Endothelial cell of umbilical vein (primary cell): ENCODE data around the gene TMEM266. TPM values are rescaled to one million over a fixed set of nuclear protein-coding genes. Genes with fewer than 3 reads are reported as not detected.

Source experiments
- BruUV-seq: library from RNA; stranded (reverse); fragments of 400-500 nt; replicated peaks from 2 replicates; lab custom pipeline; 2021; lab: Mats Ljungman, UMichigan
- CTCF ChIA-PET: fragments of 300-600, 350-600 bp; sonication (Branson Sonifier 250); formaldehyde crosslinking; loops from one replicate; lab custom pipeline; 2021; ENCODE audit warnings: antibody characterized with exemption, inconsistent platforms; lab: Charles Lee
- POLR2A ChIA-PET: fragments of 300-600, 350-600 bp; sonication (Branson Sonifier 250); formaldehyde crosslinking; loops from one replicate; lab custom pipeline; 2021; ENCODE audit warnings: antibody characterized with exemption, inconsistent platforms; lab: Charles Lee
- DNase-seq: peaks from one replicate; pipeline ENCODE4 v3.0.0-alpha.2; 2011; ENCODE audit warnings: low read depth, low spot score
- FAIRE-seq: peaks from 2 replicates; lab custom pipeline; 2011; peaks lifted over from hg19 to GRCh38; lab: Jason Lieb, UNC
- H2AFZ ChIP-seq: 2 replicates; pipeline ENCODE4 v1.6.0; 2012; ENCODE audit warnings: low read depth, low read length, control low read depth, inconsistent platforms
- H3K27ac ChIP-seq: 2 replicates; pipeline ENCODE4 v1.5.1; 2011; ENCODE audit warnings: low read depth, mild to moderate bottlenecking, control low read depth, low read length, moderate library complexity; ENCODE audit not compliant: insufficient read depth
- H3K27me3 ChIP-seq, 2 experiments: 2 replicates each; pipeline versions ENCODE4 v1.6.0 to v1.6.1; 2011; ENCODE audit warnings: low read length in 2 of 2, mixed read lengths in 1 of 2; ENCODE audit not compliant: control insufficient read depth in 2 of 2, insufficient read depth in 2 of 2
- H3K36me3 ChIP-seq, 2 experiments: 2 replicates in 1 of 2; 3 replicates in 1 of 2; pipeline ENCODE4 v1.5.1; 2011; ENCODE audit warnings: low read length in 2 of 2, mild to moderate bottlenecking in 1 of 2, moderate library complexity in 1 of 2; ENCODE audit not compliant: control insufficient read depth in 2 of 2, insufficient read depth in 2 of 2; ENCODE audit errors: extremely low read depth in 1 of 2
- H3K4me1 ChIP-seq: 3 replicates; pipeline ENCODE4 v1.5.1; 2011; ENCODE audit warnings: mild to moderate bottlenecking, low read length; ENCODE audit not compliant: control insufficient read depth, insufficient read depth; ENCODE audit errors: extremely low read depth
- H3K4me2 ChIP-seq: 2 replicates; pipeline ENCODE4 v1.6.1; 2011; ENCODE audit warnings: low read length, control low read depth, mixed read lengths; ENCODE audit not compliant: insufficient read depth
- H3K4me3 ChIP-seq, 3 experiments: fragments of 200-600 bp in 1 of 3; sonication (generic), shearing (Covaris generic) in 1 of 3; replicated peaks in 1 of 3; 2 replicates each; pipeline ENCODE4 v1.5.1; 2011 to 2016; ENCODE audit warnings: control low read depth in 3 of 3, low read length in 3 of 3, mild to moderate bottlenecking in 2 of 3, inconsistent platforms in 1 of 3, low read depth in 1 of 3, moderate library complexity in 1 of 3; ENCODE audit not compliant: insufficient read depth in 1 of 3
- H3K79me2 ChIP-seq: 2 replicates; pipeline ENCODE4 v1.6.0; 2012; ENCODE audit warnings: low read length, inconsistent platforms; ENCODE audit not compliant: control insufficient read depth, insufficient read depth
- H3K9ac ChIP-seq: replicated peaks from 2 replicates; pipeline ENCODE3; 2011; ENCODE audit warnings: low read length, control low read depth; ENCODE audit not compliant: insufficient read depth; ENCODE audit errors: extremely low read depth
- H3K9me1 ChIP-seq: replicated peaks from 3 replicates; pipeline ENCODE4 v1.6.0; 2011; ENCODE audit warnings: mild to moderate bottlenecking, low read length; ENCODE audit not compliant: control insufficient read depth, insufficient read depth; ENCODE audit errors: extremely low read depth
- H3K9me3 ChIP-seq: replicated peaks from 2 replicates; pipeline ENCODE4 v1.5.1; 2012; ENCODE audit warnings: low read length, inconsistent platforms; ENCODE audit not compliant: control insufficient read depth, insufficient read depth
- H4K20me1 ChIP-seq: replicated peaks from 2 replicates; pipeline ENCODE3; 2011; ENCODE audit warnings: mild to moderate bottlenecking, low read length; ENCODE audit not compliant: control insufficient read depth, insufficient read depth; ENCODE audit errors: extremely low read depth
- CTCF ChIP-seq, 2 donors: IDR thresholded peaks; 1 replicate in 1 of 2; 2 replicates in 1 of 2; pipeline ENCODE4 v1.5.1; 2011; ENCODE audit warnings: low read length in 2 of 2, mild to moderate bottlenecking in 2 of 2, moderate library complexity in 2 of 2, control low read depth in 1 of 2, inconsistent platforms in 1 of 2, low read depth in 1 of 2; ENCODE audit not compliant: insufficient read depth in 1 of 2; ENCODE audit errors: extremely low read depth in 1 of 2
- EZH2 ChIP-seq: IDR thresholded peaks from 2 replicates; pipeline ENCODE4 v1.6.1; 2012; ENCODE audit warnings: borderline replicate concordance, low read depth, mild to moderate bottlenecking, moderate library complexity, low read length, inconsistent platforms; ENCODE audit not compliant: severe bottlenecking
- FOS ChIP-seq: IDR thresholded peaks from 2 replicates; pipeline ENCODE4 v1.6.1; 2011; ENCODE audit warnings: mild to moderate bottlenecking, low read length, moderate library complexity, borderline replicate concordance; ENCODE audit not compliant: insufficient read depth
- GATA2 ChIP-seq: IDR thresholded peaks from 2 replicates; pipeline ENCODE4 v1.7.0; 2011; ENCODE audit warnings: low read depth, mild to moderate bottlenecking, moderate library complexity, mixed read lengths, low read length; ENCODE audit not compliant: insufficient read length, insufficient read depth
- JUN ChIP-seq: IDR thresholded peaks from 2 replicates; pipeline ENCODE4 v1.6.1; 2011; ENCODE audit warnings: borderline replicate concordance, low read depth; ENCODE audit not compliant: insufficient read length, insufficient read depth
- MAX ChIP-seq: IDR thresholded peaks from 2 replicates; pipeline ENCODE4 v1.6.1; 2011; ENCODE audit not compliant: insufficient read depth, insufficient read length
- MYC ChIP-seq: IDR thresholded peaks from one replicate; pipeline ENCODE4 v1.6.1; 2011; ENCODE audit warnings: mild to moderate bottlenecking, low read depth, low read length
- POLR2A ChIP-seq: IDR thresholded peaks from 2 replicates; pipeline ENCODE4 v1.6.1; 2012; ENCODE audit warnings: low read depth, mild to moderate bottlenecking, control low read depth, low read length
- POLR2AphosphoS5 ChIP-seq: IDR thresholded peaks from 2 replicates; pipeline ENCODE4 v1.6.1; 2012; ENCODE audit warnings: low read depth, mild to moderate bottlenecking, control low read depth, low read length, moderate library complexity; ENCODE audit not compliant: insufficient read depth
- dilution Hi-C: fragments of 300-500 bp; cut with MboI; formaldehyde crosslinking; loops from one replicate; pipeline ENCODE4 v1.15.0; 2019; ENCODE audit warnings: low sequenced_read_pairs; ENCODE audit not compliant: extremely low pct_ligation_motif_present
- intact Hi-C: fragments of 100-400 bp; cut with micrococcal nuclease; formaldehyde crosslinking; loops from one replicate; pipeline ENCODE4 v1.10.0; 2022
- polyA plus RNA-seq, 4 experiments: library from polyadenylated mRNA; depleted of rRNA in 3 of 4; stranded (reverse) in 3 of 4; unstranded in 1 of 4; fragments of >200 nt; gene quantifications; 2 replicates each; pipeline versions ENCODE4 v1.2.1 to v1.2.3, GENCODE V29; 2011 to 2012; ENCODE audit warnings: missing spikeins in 1 of 4
- total RNA-seq: library from RNA; stranded (reverse); gene quantifications from 2 replicates; pipeline ENCODE4 v1.2.3, GENCODE V29; 2021

TMEM266 gene
- total and polyA plus RNA-seq, 2 donors (not counting 3 experiments of a cell fraction or from before 2014, with no cell fraction given) = not detected

- Histone ChIP-seq H3K4me2 (no peak overlapping the region), H3K9ac (no peak overlapping the region), H3K9me3 (no peaks in the 10 kb centered on the region), H2AFZ (no peak overlapping the region), H3K9me1 (no peaks in the 10 kb centered on the region), H3K36me3 (no peaks in the 10 kb centered on the region), H3K27ac (no peak overlapping the region), H3K4me1 (peaks cover 9% of the 10 kb centered on the region), H4K20me1 (no peaks in the 10 kb centered on the region), H3K79me2 (no peaks in the 10 kb centered on the region), H3K27me3 (peaks cover 0 to 2% of the 10 kb centered on the region in 2 experiments), H3K4me3 (no peak overlapping the region)
- DNase-seq = no peak
- ChIA-PET CTCF (interaction anchor here (0.7 to 4.9 kb wide), 14 partner anchors 14 to 676 kb away, joined by 3 to 54 read pairs (median 4); no protein-coding TSS in a partner anchor), POLR2A (no interaction called here)
- intact Hi-C loops (loop anchor here (2.0 to 5.0 kb wide), 3 partner anchors 93 to 831 kb away; no protein-coding TSS in a partner anchor), dilution Hi-C loops (no loop called here)
- TF ChIP-seq EZH2 (no peak), GATA2 (no peak), POLR2AphosphoS5 (no peak), MYC (no peak), CTCF (IDR thresholded peaks at IDR 0.05; ENCODE audit: extremely low read depth in 1 of 2, insufficient read depth in 1 of 2, low read depth in 1 of 2, low read length in 2 of 2) (no peak), JUN (no peak), POLR2A (no peak), MAX (no peak), FOS (no peak)
- BruUV-seq = no TSS peak
- no peak for FAIRE-seq
These were observed 131.9 kb downstream of the TMEM266 start for GRCh38 chr15:76191539-76192244.
